HG03520 (cell line): ENCODE results near the gene MXI1.

Source experiments
- ATAC-seq: cut with Tn5 transposase; IDR thresholded peaks from one replicate; pipeline ENCODE4 v1.9.1; 2021; ENCODE audit warnings: mild to moderate bottlenecking, moderate library complexity; ENCODE audit not compliant: unreplicated experiment

The MXI1 gene

DNA sequence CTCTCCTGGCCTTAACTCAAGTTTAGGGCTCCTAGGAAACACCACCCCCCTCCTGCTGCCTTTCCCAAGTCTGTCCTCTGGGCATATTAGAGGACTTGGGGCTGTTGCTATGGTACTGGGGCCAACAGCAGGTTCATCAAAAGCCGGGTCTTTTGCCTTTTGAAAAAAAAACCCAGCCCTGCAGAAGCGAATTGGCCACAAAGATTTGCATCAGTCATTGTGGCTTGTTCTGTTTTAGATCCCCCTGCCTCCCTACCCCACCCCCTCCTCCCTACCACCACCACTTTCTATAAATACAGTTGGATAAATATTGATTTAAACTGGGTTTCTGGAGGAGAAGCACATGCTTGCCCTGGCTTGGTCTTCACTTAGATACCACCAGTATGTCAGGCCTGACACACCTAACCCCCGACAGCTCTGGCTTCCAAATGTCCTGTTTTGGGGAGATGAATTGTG lies 7.0 kb downstream of the MXI1 start:
- ATAC-seq = no peak

GRCh38 chr10:110215286-110216170 lies 8.1 kb downstream of the MXI1 start:
- ATAC-seq = no peak

DNA sequence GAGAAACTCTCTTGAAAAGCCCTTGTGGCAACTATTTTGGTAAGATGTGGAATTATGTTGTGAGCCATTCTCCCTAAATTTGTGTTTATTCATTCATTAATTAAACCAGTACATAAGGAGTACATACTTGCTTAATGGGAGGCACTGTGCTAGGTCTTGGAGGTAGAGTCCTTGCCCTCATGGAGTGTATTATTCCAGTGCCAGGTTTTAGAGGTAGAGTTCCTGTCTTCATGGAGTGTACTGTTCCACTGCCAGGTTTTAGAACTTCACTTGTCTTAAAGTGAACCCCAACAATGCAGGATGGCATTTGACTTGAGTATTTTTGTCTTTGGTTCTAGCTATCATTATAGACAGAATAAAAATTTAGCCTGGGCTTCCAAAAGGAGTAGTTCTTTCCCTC lies 8.8 kb downstream of the MXI1 start:
- no peak for ATAC-seq

DNA sequence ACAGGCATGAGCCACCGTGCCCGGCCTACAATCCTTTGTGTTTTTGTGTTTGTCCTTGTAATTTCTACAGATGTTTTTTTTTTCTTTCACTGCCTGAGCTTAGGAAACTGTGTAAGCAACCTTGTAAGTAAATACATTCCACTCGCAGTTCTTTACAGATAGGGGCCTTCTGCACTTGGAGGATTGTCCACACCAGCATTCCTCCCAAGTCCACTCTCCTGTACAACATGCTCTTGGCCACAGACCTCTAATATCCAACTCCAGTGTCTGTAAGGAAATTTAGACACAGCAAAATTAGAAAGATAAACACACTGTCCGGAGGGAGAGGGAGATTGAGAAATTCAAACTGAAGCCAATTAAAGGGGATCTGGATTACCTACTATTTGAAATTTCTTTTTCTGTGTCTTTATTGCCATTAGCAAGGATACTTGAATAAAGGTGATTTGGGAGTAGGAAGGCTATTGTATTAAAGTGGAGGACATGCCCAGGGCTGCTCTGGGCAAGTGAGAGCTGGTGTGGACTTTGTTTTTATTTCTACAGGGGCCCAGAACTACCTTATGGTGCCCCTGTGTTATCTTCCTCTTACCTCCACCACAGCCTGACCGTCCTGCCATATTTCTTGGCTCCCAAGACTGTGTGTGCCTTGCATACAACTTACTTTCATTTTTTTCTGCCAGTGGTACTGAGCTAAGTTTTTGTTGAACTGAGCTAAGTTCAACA lies 9.7 kb downstream of the MXI1 start:
- no peak for ATAC-seq

GRCh38 chr10:110217662-110218008 lies 10.2 kb downstream of the MXI1 start:
- ATAC-seq = no peak

DNA sequence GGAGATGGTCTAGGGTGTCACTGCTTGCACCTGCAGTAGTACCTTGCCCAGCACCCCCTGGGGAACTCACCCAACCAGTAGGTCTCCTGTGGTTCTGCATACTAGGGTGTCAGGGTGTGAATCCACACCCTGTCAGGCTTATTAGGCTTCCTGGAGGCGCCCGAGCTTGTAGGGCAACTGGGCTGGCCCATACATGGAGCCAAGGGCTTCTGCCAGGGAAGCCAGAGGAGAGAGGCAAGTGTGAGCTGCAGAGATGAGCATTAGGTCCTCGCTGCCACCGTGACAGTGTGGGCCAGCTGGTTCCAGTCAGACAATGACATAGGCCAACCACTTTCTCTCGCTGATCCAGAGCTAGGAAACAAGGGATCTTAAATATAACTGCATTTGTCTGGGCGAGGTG lies 11.2 kb downstream of the MXI1 start:
- ATAC-seq = no peak

- no peak for ATAC-seq
Measured at GRCh38 chr10:110219884-110220283, 12.5 kb downstream of the MXI1 start.

DNA sequence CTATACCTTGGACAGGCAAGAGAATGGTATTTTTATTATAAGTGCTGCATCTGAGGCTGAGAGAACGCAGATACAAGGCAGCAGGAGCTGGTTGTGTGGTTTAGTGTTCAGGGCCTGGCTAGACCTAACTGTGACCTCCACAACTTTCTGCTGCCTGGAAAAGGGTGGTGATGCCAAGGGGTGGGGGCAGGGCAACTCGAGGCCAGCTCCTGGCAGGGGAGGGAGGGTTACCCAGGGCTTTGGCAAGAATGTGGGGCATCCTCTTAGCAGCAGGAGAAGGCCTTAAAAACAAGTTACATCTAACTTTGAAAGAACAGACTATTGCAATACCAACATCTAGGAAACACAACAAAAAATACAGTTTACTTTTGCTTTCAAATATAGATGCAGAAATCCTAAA lies 13.0 kb downstream of the MXI1 start:
- ATAC-seq = no peak

DNA sequence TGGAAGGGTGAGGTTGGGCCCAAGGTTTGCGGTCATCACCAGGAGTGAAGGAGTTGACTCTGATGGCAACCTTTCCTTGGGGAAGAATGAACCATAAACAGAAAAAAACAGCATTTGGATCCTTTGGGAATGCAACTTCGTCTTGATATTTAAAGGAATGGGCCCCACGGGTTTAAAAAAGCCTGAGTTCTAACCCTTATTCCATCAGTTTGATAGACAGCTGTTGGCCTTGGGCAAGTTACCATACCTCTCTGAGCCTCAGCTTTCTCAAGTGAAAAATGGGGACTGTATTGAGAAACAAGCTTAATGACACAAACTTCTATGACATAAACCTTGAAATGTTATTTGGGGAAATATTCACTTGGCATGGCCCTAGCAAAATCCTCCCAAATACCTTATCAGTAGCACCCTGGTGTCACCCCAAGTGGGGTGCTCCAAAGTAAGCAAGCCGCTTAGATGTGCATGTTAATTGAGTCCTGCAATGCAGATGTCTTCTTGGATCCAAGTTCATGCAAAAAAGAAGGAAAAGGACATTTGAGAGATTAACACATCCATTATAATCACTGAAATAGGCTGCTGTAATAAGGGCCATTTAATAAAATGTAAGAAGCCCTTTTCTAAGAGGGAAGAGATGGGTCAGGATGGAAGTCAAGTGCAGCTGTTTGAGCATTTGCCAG lies 13.8 kb downstream of the MXI1 start:
- no peak for ATAC-seq

DNA sequence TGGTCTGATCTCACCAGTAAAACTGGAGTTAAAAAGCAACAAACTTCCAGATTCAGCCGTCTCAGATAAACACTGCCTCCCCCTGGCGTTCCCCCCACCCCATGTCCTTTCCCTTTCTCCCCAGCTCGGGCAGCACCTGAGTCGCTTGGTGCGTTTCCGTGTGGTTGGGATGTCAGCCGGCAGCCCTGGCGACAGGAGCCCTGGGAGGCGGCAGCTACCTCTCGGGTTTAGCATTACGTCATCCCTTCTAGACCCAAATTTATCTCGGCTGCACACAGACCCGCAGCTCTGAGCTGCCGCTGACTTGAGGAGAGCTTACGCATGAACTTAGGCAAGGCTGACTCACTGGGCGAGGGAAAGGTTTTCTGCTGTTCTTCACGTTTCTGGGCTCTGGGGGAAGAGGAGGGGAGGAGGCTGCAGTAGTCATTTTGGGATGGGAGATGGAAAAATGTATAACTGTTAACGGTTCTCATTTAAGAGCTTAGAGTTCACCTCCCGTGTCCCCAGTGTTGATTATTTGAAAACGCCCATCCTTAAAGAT lies 14.4 kb downstream of the MXI1 start:
- peak; percentile 47 for ATAC-seq

DNA sequence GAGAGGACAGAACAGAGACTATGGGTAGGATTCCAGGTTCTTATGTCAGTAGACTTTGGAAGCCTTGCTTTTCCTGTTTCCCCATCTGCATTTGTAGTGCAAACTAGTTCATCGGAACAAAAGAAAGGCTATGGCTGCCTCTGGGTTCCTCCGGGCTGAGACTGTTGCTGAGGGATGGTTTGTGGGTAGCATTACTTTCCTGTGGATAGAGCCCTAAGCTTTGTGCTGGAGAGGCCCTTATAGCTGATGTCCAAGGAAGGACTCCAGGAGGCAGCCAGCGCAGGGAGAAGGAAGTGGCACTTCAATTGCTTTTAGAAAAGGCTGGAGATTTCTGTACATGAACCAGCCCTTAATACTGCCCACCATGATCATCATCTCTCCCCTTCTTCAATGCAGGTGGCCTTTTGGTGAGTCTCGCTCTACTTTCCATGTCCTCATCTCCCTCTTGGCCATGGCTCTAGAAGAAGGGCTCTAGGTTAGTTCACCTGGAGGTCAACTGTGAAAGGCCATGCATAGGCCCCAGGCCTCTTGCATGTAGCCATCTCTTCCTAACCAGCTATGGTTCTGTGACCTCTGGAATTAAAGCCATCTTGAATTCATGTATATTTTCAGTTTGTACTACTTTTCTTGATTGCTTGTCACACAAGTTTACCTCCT lies 15.4 kb downstream of the MXI1 start:
- no peak for ATAC-seq

GRCh38 chr10:110223298-110223925 lies 16.0 kb downstream of the MXI1 start:
- ATAC-seq = no peak

GRCh38 chr10:110224992-110225391 lies 17.6 kb downstream of the MXI1 start:
- no peak for ATAC-seq

DNA sequence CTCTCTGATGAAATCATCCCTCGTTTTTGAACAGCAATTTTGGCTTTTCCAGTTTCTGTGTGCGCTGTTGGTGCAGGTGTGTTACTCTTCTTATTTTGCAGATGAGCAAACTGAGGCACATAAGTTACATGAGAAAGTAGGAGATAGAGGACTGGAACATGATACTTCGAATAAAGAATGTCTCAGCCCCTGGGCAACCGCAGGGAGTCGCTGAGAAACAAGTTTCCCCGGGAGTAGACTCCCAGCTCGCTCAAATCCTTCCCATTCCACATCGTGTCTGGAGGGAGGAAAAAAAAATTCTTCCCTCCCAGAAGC lies 18.0 kb downstream of the MXI1 start:
- ATAC-seq = peak; percentile 2

- ATAC-seq = peak; percentile 72
Measured at GRCh38 chr10:110225756-110226542, 18.5 kb downstream of the MXI1 start.

- no peak for ATAC-seq
Measured at GRCh38 chr10:110226543-110226925, 19.1 kb downstream of the MXI1 start.

DNA sequence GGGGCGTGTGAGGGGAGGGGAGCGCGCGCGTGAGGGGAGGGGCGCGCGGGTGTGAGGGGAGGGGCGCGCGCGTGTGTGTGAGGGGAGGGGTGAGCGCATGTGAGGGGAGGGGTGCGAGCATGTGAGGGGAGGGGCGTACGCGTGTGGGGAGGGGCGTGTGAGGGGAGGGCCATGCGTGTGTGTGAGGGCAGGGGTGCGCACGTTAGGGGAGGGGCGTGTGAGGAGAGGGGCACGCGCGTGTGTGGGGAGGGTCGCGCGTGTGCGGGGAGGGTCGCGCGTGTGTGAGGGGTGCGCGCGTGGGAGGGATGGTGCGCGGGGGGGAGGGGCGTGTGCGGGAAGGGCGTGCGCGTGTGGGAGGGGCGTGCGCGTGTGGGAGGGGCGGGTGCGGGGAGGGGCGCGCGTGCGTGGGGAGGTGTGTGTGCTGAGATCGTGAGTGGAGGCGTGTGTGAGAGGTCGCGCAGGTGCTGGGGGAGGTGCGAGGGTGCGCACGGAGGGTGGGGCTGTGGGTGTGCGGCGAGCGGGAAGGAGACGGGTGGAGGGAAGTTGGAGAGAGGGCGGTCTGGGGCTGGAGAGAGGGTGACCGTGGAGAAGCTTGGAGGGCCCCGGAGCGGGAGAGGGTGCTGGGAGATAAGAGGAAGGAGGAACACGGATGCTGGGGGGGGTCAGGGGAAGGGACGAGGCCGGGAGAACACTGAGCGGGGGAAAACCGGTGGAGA lies 19.7 kb downstream of the MXI1 start:
- ATAC-seq = no peak

DNA sequence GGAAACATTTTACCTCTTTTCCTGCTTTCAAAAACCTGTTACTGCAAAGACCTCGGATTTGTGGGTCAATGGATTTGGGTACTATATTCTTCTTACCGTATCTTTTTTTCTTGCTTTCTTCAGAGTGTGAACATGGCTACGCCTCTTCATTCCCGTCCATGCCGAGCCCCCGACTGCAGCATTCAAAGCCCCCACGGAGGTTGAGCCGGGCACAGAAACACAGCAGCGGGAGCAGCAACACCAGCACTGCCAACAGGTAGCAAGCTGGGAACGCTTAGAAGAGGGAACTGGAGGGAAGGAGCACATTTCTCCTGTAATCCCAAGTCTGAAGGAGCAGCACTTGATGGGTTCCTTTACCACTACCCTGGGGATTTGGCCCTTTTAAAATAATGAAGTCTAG lies 20.7 kb downstream of the MXI1 start:
- no peak for ATAC-seq

- no peak for ATAC-seq
Measured at GRCh38 chr10:110229155-110229554, 21.8 kb downstream of the MXI1 start.
